Measurements from ENCODE around the gene CNNM2. TPM values are rescaled to one million over a fixed set of nuclear protein-coding genes. Genes with fewer than 3 reads are reported as not detected.
A peak's percentile ranks its signal among the peaks of the same experiment; 100 is the strongest.

Gene CNNM2
- total RNA-seq, 4 donors from 2014 or later: 9.9 to 21.0 (median 10.5) TPM

DNA sequence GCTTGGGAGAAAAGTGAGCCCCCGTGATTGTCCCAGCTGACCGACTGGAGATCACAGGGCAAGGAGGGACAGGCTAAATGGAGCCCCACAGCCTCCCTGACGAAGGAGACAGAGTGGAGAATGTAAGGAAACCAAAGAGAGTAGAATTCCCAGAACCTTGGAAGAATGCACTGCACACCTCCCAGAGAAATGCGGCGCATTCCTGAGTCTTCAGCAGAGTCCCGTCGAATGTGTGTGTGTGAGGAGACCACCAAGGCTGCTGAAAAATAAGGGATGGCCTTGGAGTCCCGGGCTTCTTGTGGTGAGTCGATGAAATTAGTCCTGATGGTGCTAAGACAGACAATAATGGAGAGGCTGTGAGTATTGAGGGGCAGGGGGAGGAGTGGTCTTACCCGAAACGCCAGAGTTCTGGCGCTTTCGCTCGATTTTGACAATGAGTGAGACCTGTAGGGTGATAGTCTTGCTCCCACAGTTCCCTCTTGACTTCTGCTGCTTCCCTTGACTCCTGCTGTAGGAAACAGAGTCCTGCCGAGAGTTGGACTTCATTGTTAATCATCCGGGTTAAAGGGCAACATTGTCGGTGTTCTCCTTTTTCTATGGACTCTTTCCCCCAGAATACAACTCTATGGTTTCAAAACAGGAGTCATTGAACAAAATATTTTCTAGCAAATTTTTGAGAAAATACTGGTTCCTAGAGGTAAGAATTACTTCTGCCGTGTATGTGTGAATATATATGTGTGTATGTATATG is 103.2 kb downstream of the CNNM2 start:
- 78 to 84% methylated on average over 18 of the region's 18 CpGs for WGBS, 2 donors

DNA sequence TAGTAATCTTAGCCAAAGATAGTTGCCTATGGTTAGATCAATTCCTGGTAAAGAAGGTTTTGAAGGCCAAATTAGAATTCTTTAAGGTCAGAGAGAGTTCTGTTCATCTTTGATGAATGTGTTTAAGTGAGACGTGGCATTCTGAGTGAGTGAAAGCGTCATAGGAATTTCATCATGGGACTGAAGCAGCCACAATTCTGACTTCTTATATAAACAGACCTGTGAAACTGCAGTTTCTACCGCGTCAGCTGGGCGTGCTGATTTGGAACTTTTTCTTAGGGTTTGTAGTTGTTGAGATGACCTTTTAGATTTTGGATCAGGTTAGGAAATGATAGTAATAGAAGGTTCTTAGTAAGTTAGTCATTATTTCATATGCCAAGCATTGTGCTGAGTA is 103.8 kb downstream of the CNNM2 start:
- Histone ChIP-seq H3K27ac (no peak overlapping the region), H3K36me3 (no peaks in the 10 kb centered on the region), H3K9me3 (no peaks in the 10 kb centered on the region), H3K4me1 (no peaks in the 10 kb centered on the region), H3K4me3 (no peak overlapping the region), H3K27me3 (no peaks in the 10 kb centered on the region)
- whole genome bisulfite sequencing, 2 donors: 47 to 59% methylated on average over 5 of the region's 5 CpGs
- TF ChIP-seq, protein P1, sequence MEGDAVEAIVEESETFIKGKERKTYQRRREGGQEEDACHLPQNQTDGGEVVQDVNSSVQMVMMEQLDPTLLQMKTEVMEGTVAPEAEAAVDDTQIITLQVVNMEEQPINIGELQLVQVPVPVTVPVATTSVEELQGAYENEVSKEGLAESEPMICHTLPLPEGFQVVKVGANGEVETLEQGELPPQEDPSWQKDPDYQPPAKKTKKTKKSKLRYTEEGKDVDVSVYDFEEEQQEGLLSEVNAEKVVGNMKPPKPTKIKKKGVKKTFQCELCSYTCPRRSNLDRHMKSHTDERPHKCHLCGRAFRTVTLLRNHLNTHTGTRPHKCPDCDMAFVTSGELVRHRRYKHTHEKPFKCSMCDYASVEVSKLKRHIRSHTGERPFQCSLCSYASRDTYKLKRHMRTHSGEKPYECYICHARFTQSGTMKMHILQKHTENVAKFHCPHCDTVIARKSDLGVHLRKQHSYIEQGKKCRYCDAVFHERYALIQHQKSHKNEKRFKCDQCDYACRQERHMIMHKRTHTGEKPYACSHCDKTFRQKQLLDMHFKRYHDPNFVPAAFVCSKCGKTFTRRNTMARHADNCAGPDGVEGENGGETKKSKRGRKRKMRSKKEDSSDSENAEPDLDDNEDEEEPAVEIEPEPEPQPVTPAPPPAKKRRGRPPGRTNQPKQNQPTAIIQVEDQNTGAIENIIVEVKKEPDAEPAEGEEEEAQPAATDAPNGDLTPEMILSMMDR (IDR thresholded peaks at IDR 0.05): no peak
- no peak for TF ChIP-seq POLR2A (IDR thresholded peaks at IDR 0.05)
- TF ChIP-seq EP300 (IDR thresholded peaks at IDR 0.05): no peak
- no peak for DNase-seq (ENCODE audit: low spot score in 2 of 2)

More for the DNA sequence above, 103.2 kb downstream of the CNNM2 start:
- TF ChIP-seq EP300 (IDR thresholded peaks at IDR 0.05) (no peak), POLR2A (IDR thresholded peaks at IDR 0.05) (no peak)
- TF ChIP-seq, protein P1 (IDR thresholded peaks at IDR 0.05): no peak
- Histone ChIP-seq H3K4me3 (no peak overlapping the region), H3K4me1 (no peaks in the 10 kb centered on the region), H3K36me3 (no peaks in the 10 kb centered on the region), H3K27me3 (no peaks in the 10 kb centered on the region), H3K27ac (peak overlapping the region in 1 of 4 donors; percentile 8), H3K9me3 (no peaks in the 10 kb centered on the region)
- no peak for DNase-seq (ENCODE audit: low spot score in 2 of 2)

DNA sequence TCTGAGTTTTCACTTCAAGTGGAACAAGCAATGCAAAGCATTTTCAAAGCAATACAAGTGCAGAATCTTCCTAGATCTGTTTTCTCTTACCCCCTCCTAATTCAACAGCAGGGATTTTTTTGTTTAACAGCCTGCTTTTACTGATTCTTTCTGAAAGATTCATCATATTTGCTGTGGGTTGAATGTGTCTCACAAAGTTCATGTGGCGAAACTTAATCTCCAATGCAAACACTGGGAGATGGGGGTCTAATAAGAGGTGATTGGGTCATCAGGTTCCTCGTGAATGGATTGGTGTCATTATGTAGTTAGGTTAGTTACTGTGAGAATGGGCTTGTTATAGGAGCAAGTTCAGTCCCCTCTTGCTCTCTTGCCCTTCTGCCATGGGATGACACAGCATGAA is 107.6 kb downstream of the CNNM2 start:
- no peaks in the 10 kb centered on the region for H3K27me3 ChIP-seq
- H3K36me3 ChIP-seq: no peaks in the 10 kb centered on the region
- no peak for DNase-seq (ENCODE audit: low spot score in 2 of 2)
- no peak overlapping the region for H3K27ac ChIP-seq
- no peak overlapping the region for H3K4me3 ChIP-seq
- H3K9me3 ChIP-seq: no peaks in the 10 kb centered on the region
- WGBS, 2 donors: 79 to 80% methylated on average over 2 of the region's 2 CpGs
- TF ChIP-seq EP300 (IDR thresholded peaks at IDR 0.05): no peak
- TF ChIP-seq, protein P1 (IDR thresholded peaks at IDR 0.05): no peak
- no peak for TF ChIP-seq POLR2A (IDR thresholded peaks at IDR 0.05)
- no peaks in the 10 kb centered on the region for H3K4me1 ChIP-seq

DNA sequence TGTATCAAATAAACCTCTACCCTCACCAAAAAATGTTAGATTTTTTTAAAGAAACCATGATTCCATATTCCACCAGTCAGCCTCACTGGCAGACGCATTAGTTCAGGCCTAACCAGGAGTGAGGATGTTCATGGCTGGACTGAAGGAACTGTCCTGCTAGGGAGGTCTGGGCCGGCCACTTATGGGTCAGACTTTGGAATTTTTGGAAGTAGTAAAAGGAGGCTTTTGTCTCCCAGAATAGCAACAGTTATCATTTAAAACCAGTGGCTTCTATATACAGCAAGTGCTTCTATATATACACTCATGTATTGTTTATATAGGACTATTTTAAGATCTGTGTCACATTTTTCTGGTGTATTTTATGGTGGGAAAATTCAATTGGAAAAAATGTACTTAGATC is 120.5 kb downstream of the CNNM2 start:
- Histone ChIP-seq H3K4me1 (no peaks in the 10 kb centered on the region), H3K27me3 (no peaks in the 10 kb centered on the region)

DNA sequence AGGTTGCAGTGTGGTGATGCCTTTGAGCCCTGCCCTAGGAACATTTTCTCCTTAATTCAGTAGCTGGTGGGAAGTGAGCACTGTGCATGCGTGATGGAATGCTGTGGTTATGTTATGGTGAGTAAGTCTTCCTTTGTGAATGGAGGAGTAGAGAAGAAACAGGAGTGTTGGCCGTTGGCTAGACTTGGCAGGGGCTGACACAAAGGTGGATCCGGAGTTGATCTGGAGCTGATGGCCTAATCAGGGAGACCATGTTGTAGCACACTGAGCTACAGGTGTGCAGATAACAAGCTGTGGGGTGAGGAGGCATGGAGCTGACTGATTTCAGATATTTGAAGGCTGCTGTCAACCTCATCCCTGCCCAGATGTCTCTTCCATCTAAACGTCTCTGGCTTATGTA is 122.3 kb downstream of the CNNM2 start:
- DNase-seq (ENCODE audit: low spot score in 2 of 2): no peak
- Histone ChIP-seq H3K27me3 (no peaks in the 10 kb centered on the region), H3K4me1 (peaks cover 0 to 6% (median 0%) of the 10 kb centered on the region in 4 donors), H3K27ac (no peak overlapping the region), H3K4me3 (no peak overlapping the region), H3K36me3 (no peaks in the 10 kb centered on the region), H3K9me3 (no peaks in the 10 kb centered on the region)
- TF ChIP-seq POLR2A (IDR thresholded peaks at IDR 0.05) (no peak), EP300 (IDR thresholded peaks at IDR 0.05) (no peak)
- TF ChIP-seq, protein P1 (IDR thresholded peaks at IDR 0.05): no peak
- 84 to 88% methylated on average over 4 of the region's 4 CpGs for WGBS, 2 donors

More for the DNA sequence above, 120.5 kb downstream of the CNNM2 start:
- DNase-seq (ENCODE audit: low spot score in 2 of 2): no peak
- no peak overlapping the region for H3K27ac ChIP-seq
- H3K36me3 ChIP-seq: no peaks in the 10 kb centered on the region
- WGBS, 2 donors: 60 to 78% methylated on average over 2 of the region's 2 CpGs
- no peaks in the 10 kb centered on the region for H3K9me3 ChIP-seq
- TF ChIP-seq, protein P1 (IDR thresholded peaks at IDR 0.05): no peak
- TF ChIP-seq EP300 (IDR thresholded peaks at IDR 0.05) (no peak), POLR2A (IDR thresholded peaks at IDR 0.05) (no peak)
- no peak overlapping the region for H3K4me3 ChIP-seq
